Upper lobe of left lung (tissue), 4 donors: ENCODE measurements around the gene SPTLC2.

Experiments used
- CTCF ChIP-seq, 6 experiments: fragments of 450-650 bp in 4 of 6; fragments of 200-600 bp in 2 of 6; sonication (generic) in 2 of 6; IDR thresholded peaks; one replicate each; pipeline ENCODE4 v1.5.1; 2016 to 2019; ENCODE audit warnings: antibody characterized with exemption in 6 of 6
- EP300 ChIP-seq, 4 donors: sonication (generic); formaldehyde crosslinking; IDR thresholded peaks; one replicate each; pipeline ENCODE4 v1.5.1; 2017; ENCODE audit warnings: antibody characterized with exemption in 4 of 4, control low read depth in 2 of 4
- POLR2A ChIP-seq, 4 donors: fragments of 450-650 bp; IDR thresholded peaks; one replicate each; pipeline ENCODE4 v1.5.1; 2016 to 2017; ENCODE audit warnings: antibody characterized with exemption in 4 of 4, mild to moderate bottlenecking in 2 of 4
- POLR2AphosphoS5 ChIP-seq, 2 donors: sonication (generic); formaldehyde crosslinking; IDR thresholded peaks; one replicate each; pipeline ENCODE4 v1.5.1; 2017; ENCODE audit warnings: antibody characterized with exemption in 2 of 2

- TF ChIP-seq CTCF (IDR thresholded peaks at IDR 0.05) (no peak), POLR2A (IDR thresholded peaks at IDR 0.05) (no peak), POLR2AphosphoS5 (IDR thresholded peaks at IDR 0.05) (no peak), EP300 (IDR thresholded peaks at IDR 0.05) (no peak)
Observed at GRCh38 chr14:77467801-77468200, 148.6 kb downstream of the SPTLC2 start.
